GM13976 (cell line): ENCODE results near the gene HBG1.

Experiments
- DNase-seq: peaks from one replicate; pipeline ENCODE4 v3.0.0; 2012; ENCODE audit warnings: low spot score
- CTCF ChIP-seq: IDR thresholded peaks from 2 replicates; pipeline ENCODE4 v1.5.1; 2012; ENCODE audit warnings: borderline replicate concordance, mild to moderate bottlenecking; ENCODE audit not compliant: insufficient read depth; ENCODE audit errors: extremely low read depth, missing control alignments, control extremely low read depth
- in situ Hi-C: fragments of 300-500 bp; cut with MboI; formaldehyde crosslinking; loops from one replicate; pipeline ENCODE4 v1.12.0; 2022; ENCODE audit warnings: low sequenced_read_pairs, mixed read lengths, inconsistent platforms; ENCODE audit not compliant: unreplicated experiment

HBG1 gene

GRCh38 chr11:5232821-5233220 lies 16.8 kb downstream of the HBG1 start:
- TF ChIP-seq CTCF = no peak
- no peak for DNase-seq
- in situ Hi-C loops = no loop called here

DNA sequence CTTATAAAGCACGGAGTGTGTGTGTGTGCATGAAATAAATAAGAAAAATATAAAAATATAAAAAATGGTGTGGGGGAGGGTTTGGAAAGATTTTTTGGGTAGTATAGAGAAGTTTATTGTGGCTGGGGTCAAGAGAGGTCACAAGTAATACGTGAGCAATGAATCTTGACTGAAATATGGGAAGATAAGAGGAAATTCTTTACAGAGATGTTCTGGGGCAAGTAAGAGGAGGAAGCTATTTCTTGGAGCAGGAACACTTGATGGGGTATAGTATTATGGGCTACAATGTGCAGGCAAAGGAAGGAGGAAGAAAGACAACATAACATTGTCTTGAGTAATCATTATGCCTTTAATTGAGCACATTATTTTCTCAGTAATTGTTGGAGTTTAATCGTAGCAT lies 17.5 kb downstream of the HBG1 start:
- no peak for DNase-seq
- TF ChIP-seq CTCF = no peak
- in situ Hi-C loops = no loop called here

DNA sequence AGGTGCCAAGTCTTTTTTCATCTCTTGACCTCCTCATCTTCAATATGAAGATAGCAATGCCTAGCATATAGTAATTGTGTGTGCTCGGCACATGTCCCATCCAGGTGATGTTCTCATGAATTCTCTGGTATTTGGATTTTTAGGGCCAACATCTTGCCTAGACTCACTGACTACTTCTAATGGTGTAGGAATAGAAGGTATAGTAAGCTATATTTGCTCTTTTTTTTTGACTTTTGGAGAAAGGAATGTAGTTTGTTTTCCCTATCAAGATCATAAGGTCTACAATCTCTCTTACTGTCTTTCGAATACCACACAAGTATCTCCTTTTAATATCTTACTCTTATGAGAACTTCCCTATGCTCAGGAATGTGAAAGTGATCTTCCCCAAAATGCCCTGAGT lies 18.5 kb downstream of the HBG1 start:
- in situ Hi-C loops = no loop called here
- no peak for TF ChIP-seq CTCF
- no peak for DNase-seq

DNA sequence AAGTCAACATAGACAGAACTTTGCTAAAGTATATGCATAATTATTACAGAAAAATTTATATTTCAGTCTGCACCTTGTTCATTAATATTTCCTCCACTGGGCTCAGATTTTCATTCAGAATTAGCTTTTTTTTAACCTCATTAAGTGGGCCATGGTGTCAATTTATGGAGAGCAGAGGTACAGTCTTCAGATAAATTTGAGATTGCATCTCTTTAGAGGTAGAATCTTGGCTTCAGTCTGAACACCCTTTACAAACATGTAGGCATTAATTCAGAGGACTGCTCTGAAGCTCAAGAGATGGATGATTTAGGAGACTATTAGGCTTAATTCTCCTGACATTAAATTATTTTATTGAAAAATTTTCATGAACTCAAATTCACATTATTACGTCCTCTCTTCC lies 19.4 kb downstream of the HBG1 start:
- no peak for TF ChIP-seq CTCF
- in situ Hi-C loops = no loop called here
- no peak for DNase-seq

- in situ Hi-C loops = no loop called here
- TF ChIP-seq CTCF = no peak
These were observed 19.9 kb downstream of the HBG1 start for GRCh38 chr11:5229796-5230195.

GRCh38 chr11:5229356-5229755 lies 20.3 kb downstream of the HBG1 start:
- in situ Hi-C loops = no loop called here
- DNase-seq = no peak
- TF ChIP-seq CTCF = no peak

More at GRCh38 chr11:5229796-5230195, 19.9 kb downstream of the HBG1 start:
- DNase-seq = no peak

DNA sequence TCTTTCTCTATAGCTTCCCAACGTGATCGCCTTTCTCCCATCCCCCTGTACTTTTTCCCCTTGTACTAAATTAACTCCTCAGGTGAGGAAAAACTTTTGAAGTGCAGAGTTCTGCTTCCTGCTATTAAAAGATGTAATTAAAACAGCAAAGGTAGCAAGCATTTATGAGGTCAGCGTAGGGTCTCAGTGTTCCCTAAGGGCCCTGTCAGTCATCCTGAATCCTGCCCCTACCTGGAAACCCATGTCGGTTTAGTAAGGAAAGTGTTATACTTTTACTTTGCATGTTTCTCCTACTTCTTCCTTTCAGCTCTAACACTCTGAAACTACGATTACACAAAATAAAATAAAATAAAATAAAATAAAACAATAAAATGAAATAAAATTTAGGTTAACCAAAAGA lies 21.5 kb downstream of the HBG1 start:
- no peak for TF ChIP-seq CTCF
- no peak for DNase-seq
- in situ Hi-C loops = no loop called here
